Measurements from ENCODE around the gene KRT79. TPM values are rescaled to one million over a fixed set of nuclear protein-coding genes. Genes with fewer than 3 reads are reported as not detected.

Gene KRT79
- polyA plus RNA-seq, 1 of the 3 experiments (the other 2 are of a cell fraction), result not detected

DNA sequence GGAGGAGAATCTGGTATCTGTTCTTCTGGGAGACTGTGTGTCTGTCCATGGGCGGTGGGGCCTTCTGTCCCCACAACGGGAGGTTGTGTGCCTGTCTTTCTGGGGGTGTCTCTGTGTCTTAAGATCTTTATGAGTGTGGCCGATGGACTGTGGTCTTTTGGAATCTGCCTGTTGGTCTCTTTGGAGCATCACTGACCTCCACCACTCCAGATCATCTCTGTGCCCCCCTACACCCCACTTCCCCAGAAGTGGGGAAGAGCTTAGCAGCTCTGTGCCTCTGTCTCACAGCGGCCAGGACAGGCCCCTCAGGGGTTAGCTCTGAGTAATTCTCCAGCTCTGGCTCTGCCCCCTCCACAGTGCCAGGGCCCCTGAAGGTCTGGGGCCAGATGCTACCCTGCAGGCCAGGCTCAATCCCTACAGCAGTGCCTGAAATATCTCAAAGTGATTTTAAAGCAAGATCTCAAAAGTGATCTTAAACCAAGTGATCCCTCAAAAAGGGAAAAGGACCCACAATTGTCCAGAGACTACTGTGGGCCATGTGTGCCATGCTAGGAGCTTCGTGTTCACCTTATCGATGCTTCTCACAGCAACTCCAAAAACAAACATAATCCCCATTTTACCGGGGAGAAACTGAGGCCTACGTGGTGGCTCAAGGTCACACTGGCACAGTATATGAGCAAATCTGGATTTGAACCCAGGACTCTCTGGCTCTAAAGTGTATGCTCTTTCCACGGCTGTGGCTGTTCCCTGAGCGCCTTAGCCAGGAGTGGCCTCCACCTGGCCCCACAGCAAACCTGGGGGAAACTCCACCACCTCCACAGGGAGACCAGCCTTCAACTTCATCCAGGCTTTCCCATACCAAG, 40.7 kb upstream of the KRT79 start:
- Histone ChIP-seq H3K9ac (peak overlapping the region; percentile 54; the same call in 1 of the 2 replicates), H3K9me3 (no peaks in the 10 kb centered on the region), H3K27me3 (ENCODE audit: insufficient read depth) (no peaks in the 10 kb centered on the region), H3K4me2 (peak overlapping the region; percentile 29; the same call in 1 of the 2 replicates), H3K36me3 (replicated peaks in 1 of 2; ENCODE audit: control insufficient read depth in 1 of 2, insufficient read depth in 2 of 2, low read length in 1 of 2) (no peaks in the 10 kb centered on the region), H3F3A (replicated peaks; ENCODE audit: insufficient read depth) (peaks cover 9% of the 10 kb centered on the region), H4K20me1 (ENCODE audit: insufficient read depth) (no peaks in the 10 kb centered on the region), H3K4me1 (ENCODE audit: control insufficient read depth in 1 of 2, insufficient read depth in 2 of 2, low read depth in 1 of 2, low read length in 1 of 2) (peaks cover 10 to 18% of the 10 kb centered on the region in 2 experiments; a peak in 3 of 4 replicates), H3K9me2 (no peaks in the 10 kb centered on the region), H2AFZ (ENCODE audit: low read depth) (peak overlapping the region; percentile 60; the same call in 1 of the 2 replicates), H3K27ac (ENCODE audit: low read depth in 2 of 2, low read length in 1 of 2) (peak overlapping the region in 1 of 2 experiments; percentile 82; a peak in 2 of 4 replicates), H3K4me3 (ENCODE audit: low read depth in 2 of 2, low read length in 1 of 2) (peak overlapping the region in 1 of 2 experiments; percentile 47; a peak in 2 of 4 replicates), H3K79me2 (ENCODE audit: insufficient read depth) (no peaks in the 10 kb centered on the region)
- no peak for TF ChIP-seq RFX5 (IDR thresholded peaks at IDR 0.05; ENCODE audit: low read length)
- ChIA-PET CTCF (interaction anchor here (0.9 to 4.2 kb wide), 11 partner anchors 9 to 731 kb away, joined by 3 to 34 read pairs (median 5); no protein-coding TSS in a partner anchor), POLR2A (no interaction called here)
- 67% methylated on average over 10 of the region's 10 CpGs for WGBS (ENCODE audit: low lambda C conversion rate)
- DNase-seq, result no peak

DNA sequence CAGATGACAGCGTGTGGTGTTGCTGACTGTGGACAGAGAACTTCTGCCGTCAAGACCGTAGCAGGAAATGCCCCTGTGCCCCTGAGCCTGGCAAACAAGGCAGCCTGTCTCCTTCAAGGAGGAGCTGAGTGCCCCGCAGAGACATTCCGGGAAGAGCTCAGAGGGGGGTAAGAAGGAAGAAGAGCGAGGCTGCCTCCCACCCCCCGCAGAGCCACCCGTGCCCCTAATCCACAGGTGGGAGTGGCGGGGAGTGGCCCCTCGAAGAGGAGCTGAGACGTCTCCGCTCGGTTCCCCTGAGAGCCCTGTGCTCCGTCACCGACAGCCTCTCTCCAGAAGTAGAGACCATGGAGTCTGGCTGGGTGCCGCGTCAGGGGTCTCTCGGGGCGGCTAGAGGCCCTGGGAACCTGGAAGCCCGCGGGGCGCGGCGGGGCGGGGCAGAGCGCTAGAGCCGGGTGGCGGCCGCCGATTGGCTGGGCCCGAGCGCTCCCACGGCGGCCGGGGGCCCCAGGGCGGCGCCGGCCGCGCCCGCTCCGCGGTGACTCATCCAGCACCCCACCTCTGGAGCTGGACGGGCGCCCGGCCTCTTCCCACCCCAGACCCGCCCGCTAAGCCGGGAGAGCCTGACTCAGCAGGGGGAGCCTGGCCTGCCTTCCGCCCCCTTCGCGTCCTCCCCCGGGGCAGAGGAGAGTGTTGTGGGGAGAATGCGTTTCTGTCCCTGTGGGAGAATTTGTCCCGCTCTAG, 39.9 kb upstream of the KRT79 start:
- WGBS (ENCODE audit: low lambda C conversion rate), result 7% methylated on average over 15 of the region's 55 CpGs
- CTCF ChIA-PET, result interaction anchor here (0.9 to 4.2 kb wide), 13 partner anchors 8 to 730 kb away, joined by 3 to 34 read pairs (median 4); no protein-coding TSS in a partner anchor

DNA sequence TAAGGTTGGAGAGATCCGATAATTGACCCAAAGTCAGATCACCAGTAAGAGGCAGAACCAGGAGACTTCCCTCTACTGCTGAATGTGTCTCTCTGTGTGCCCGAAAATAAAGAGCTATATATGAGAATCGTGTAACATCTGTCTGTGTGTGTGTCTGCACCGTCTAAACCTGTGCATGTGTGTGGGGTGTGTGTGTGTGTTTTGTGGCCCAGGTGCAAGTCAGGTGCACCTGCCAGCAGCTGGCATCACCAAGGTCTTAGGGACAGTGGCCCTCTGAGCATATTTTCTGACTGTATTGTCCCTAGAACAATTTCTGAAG, 39.4 kb upstream of the KRT79 start:
- DNase-seq, result no peak
- H3K36me3 ChIP-seq (replicated peaks in 1 of 2; ENCODE audit: control insufficient read depth in 1 of 2, insufficient read depth in 2 of 2, low read length in 1 of 2), result no peaks in the 10 kb centered on the region
- no peaks in the 10 kb centered on the region for H3K27me3 ChIP-seq (ENCODE audit: insufficient read depth)
- H3K79me2 ChIP-seq (ENCODE audit: insufficient read depth), result no peaks in the 10 kb centered on the region
- H3F3A ChIP-seq (replicated peaks; ENCODE audit: insufficient read depth), result peaks cover 9% of the 10 kb centered on the region
- H4K20me1 ChIP-seq (ENCODE audit: insufficient read depth), result no peaks in the 10 kb centered on the region
- H3K9me3 ChIP-seq, result no peaks in the 10 kb centered on the region
- no peak for TF ChIP-seq FOXJ3 (CRISPR knock-in tag; IDR thresholded peaks at IDR 0.05)
- TF ChIP-seq GATA2 (CRISPR knock-in tag; IDR thresholded peaks at IDR 0.05), result no peak
- TF ChIP-seq, protein P1, sequence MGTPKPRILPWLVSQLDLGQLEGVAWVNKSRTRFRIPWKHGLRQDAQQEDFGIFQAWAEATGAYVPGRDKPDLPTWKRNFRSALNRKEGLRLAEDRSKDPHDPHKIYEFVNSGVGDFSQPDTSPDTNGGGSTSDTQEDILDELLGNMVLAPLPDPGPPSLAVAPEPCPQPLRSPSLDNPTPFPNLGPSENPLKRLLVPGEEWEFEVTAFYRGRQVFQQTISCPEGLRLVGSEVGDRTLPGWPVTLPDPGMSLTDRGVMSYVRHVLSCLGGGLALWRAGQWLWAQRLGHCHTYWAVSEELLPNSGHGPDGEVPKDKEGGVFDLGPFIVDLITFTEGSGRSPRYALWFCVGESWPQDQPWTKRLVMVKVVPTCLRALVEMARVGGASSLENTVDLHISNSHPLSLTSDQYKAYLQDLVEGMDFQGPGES (IDR thresholded peaks at IDR 0.05; ENCODE audit: low read depth, low read length), result no peak
- peak overlapping the region; percentile 76 for H3K4me2 ChIP-seq
- peak overlapping the region in 1 of 2 experiments; percentile 86; a peak in 2 of 4 replicates for H3K27ac ChIP-seq (ENCODE audit: low read depth in 2 of 2, low read length in 1 of 2)
- H2AFZ ChIP-seq (ENCODE audit: low read depth), result no peak overlapping the region
- CTCF ChIA-PET, result interaction anchor here (0.9 to 4.2 kb wide), 13 partner anchors 8 to 716 kb away, joined by 3 to 34 read pairs (median 5); no protein-coding TSS in a partner anchor
- peaks cover 10 to 18% of the 10 kb centered on the region in 2 experiments; a peak in 3 of 4 replicates for H3K4me1 ChIP-seq (ENCODE audit: control insufficient read depth in 1 of 2, insufficient read depth in 2 of 2, low read depth in 1 of 2, low read length in 1 of 2)
- peak overlapping the region; percentile 47 to 54; a peak in 3 of 4 replicates for H3K4me3 ChIP-seq (ENCODE audit: low read depth in 2 of 2, low read length in 1 of 2)
- peak overlapping the region; percentile 77; the same call in 1 of the 2 replicates for H3K9ac ChIP-seq
- no peaks in the 10 kb centered on the region for H3K9me2 ChIP-seq
- POLR2A ChIA-PET, result no interaction called here
- 41% methylated on average over 4 of the region's 4 CpGs for WGBS (ENCODE audit: low lambda C conversion rate)

More for the DNA sequence above, 39.9 kb upstream of the KRT79 start:
- H3K4me3 ChIP-seq (ENCODE audit: low read depth in 2 of 2, low read length in 1 of 2), result peak overlapping the region; percentile 47 to 54
- peak overlapping the region in 1 of 2 experiments; percentile 86; a peak in 2 of 4 replicates for H3K27ac ChIP-seq (ENCODE audit: low read depth in 2 of 2, low read length in 1 of 2)
- H3K79me2 ChIP-seq (ENCODE audit: insufficient read depth), result no peaks in the 10 kb centered on the region
- peak overlapping the region; percentile 76 for H3K4me2 ChIP-seq
- no peaks in the 10 kb centered on the region for H3K9me2 ChIP-seq
- H3K9me3 ChIP-seq, result no peaks in the 10 kb centered on the region
- peaks cover 10 to 18% of the 10 kb centered on the region in 2 experiments; a peak in 3 of 4 replicates for H3K4me1 ChIP-seq (ENCODE audit: control insufficient read depth in 1 of 2, insufficient read depth in 2 of 2, low read depth in 1 of 2, low read length in 1 of 2)
- peak overlapping the region; percentile 77; the same call in 1 of the 2 replicates for H3K9ac ChIP-seq
- POLR2A ChIA-PET, result no interaction called here
- no peaks in the 10 kb centered on the region for H3K36me3 ChIP-seq (replicated peaks in 1 of 2; ENCODE audit: control insufficient read depth in 1 of 2, insufficient read depth in 2 of 2, low read length in 1 of 2)
- peak overlapping the region; percentile 60; the same call in 1 of the 2 replicates for H2AFZ ChIP-seq (ENCODE audit: low read depth)
- peaks cover 9% of the 10 kb centered on the region for H3F3A ChIP-seq (replicated peaks; ENCODE audit: insufficient read depth)
- peak; percentile 85 for DNase-seq
- TF ChIP-seq GATA2 (CRISPR knock-in tag; IDR thresholded peaks at IDR 0.05) (no peak), RCOR1 (IDR thresholded peaks at IDR 0.05; ENCODE audit: low read length) (0 out of 2 replicates have a peak, but pooled peaks have one; percentile 14), NFIC (IDR thresholded peaks at IDR 0.05; ENCODE audit: borderline replicate concordance) (peak; percentile 48; the same call in 1 of the 2 replicates), FOSL2 (IDR thresholded peaks at IDR 0.05; ENCODE audit: borderline replicate concordance, low read depth) (peak; percentile 65; the same call in 1 of the 2 replicates), TCF12 (IDR thresholded peaks at IDR 0.05) (peak; percentile 9; the same call in 1 of the 2 replicates)
- H4K20me1 ChIP-seq (ENCODE audit: insufficient read depth), result no peaks in the 10 kb centered on the region
- no peaks in the 10 kb centered on the region for H3K27me3 ChIP-seq (ENCODE audit: insufficient read depth)

All from SK-N-SH (cell line).